Vagina (tissue), 2 donors: ENCODE results near the gene PROK2. TPM values are rescaled to one million over a fixed set of nuclear protein-coding genes. Genes with fewer than 3 reads are reported as not detected.

Source experiments
- DNase-seq, 2 donors: peaks; one replicate each; pipeline ENCODE4 v3.0.0-alpha.2; 2017; ENCODE audit errors: extremely low spot score in 2 of 2
- H3K27ac ChIP-seq: fragments of 200-600 bp; sonication (generic); one replicate; pipeline ENCODE4 v1.5.1; 2019
- H3K27me3 ChIP-seq: fragments of 200-600 bp; sonication (generic); one replicate; pipeline ENCODE4 v1.5.1; 2019
- H3K36me3 ChIP-seq, 2 donors: fragments of 200-600 bp; sonication (generic); one replicate each; pipeline ENCODE4 v1.5.1; 2017 to 2019
- H3K4me1 ChIP-seq: fragments of 200-600 bp; sonication (generic); one replicate; pipeline ENCODE4 v1.5.1; 2019
- H3K4me3 ChIP-seq, 2 donors: fragments of 200-600 bp; sonication (generic); 1 replicate in 1 of 2; 2 replicates in 1 of 2; pipeline ENCODE4 v1.5.1; 2016 to 2019
- H3K9me3 ChIP-seq: fragments of 200-600 bp; sonication (generic); one replicate; pipeline ENCODE4 v1.5.1; 2019
- POLR2A ChIP-seq, 2 donors: fragments of 450-650 bp; IDR thresholded peaks; one replicate each; pipeline ENCODE4 v1.6.1; 2017; ENCODE audit warnings: antibody characterized with exemption in 2 of 2, mild to moderate bottlenecking in 2 of 2, moderate library complexity in 2 of 2
- POLR2AphosphoS5 ChIP-seq, 2 donors: sonication (generic); formaldehyde crosslinking; IDR thresholded peaks; one replicate each; pipeline ENCODE4 v1.9.0; 2017; ENCODE audit warnings: antibody characterized with exemption in 2 of 2, mild to moderate bottlenecking in 2 of 2, low read depth in 1 of 2; ENCODE audit not compliant: insufficient read depth in 1 of 2
- intact Hi-C: fragments of 100-400 bp; cut with DNase I; formaldehyde crosslinking; loops from one replicate; pipeline ENCODE4 v1.15.1; 2023
- total RNA-seq: library from RNA; depleted of rRNA; stranded (reverse); fragments of >200 nt; gene quantifications from one replicate; pipeline ENCODE4 v1.2.3, GENCODE V29; 2016
- TF ChIP-seq, protein P1 (sequence below), 3 experiments: fragments of 450-650 bp in 2 of 3; fragments of 200-600 bp in 1 of 3; sonication (generic) in 1 of 3; IDR thresholded peaks; one replicate each; pipeline ENCODE4 v1.5.1; 2017 to 2019; ENCODE audit warnings: antibody characterized with exemption in 3 of 3, mild to moderate bottlenecking in 2 of 3, moderate library complexity in 2 of 3

PROK2 gene
- total RNA-seq, 1 donor from 2014 or later, result 0.74 TPM

DNA sequence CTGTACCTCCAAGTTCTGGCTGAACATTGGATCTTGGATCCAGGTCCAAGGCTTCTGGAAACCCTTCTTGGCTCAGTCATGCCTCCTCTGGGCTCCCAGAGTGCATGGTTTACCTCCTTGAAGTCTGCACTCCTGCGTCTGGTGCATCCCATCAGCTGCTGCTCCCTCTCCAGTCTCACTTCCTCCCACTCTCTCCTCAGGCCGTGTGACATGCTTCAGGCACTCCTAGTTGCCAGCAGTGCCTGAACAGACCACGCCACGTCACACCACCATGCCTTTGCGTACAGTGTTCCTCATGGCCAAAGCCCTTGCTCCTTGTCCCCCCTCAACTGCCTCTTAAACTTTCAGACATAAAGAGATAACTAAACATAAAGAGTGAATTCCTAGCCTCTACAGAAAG, 25.5 kb downstream of the PROK2 start:
- H3K27me3 ChIP-seq, result no peaks in the 10 kb centered on the region
- DNase-seq, result no peak
- no peak overlapping the region for H3K4me3 ChIP-seq
- TF ChIP-seq, protein P1, sequence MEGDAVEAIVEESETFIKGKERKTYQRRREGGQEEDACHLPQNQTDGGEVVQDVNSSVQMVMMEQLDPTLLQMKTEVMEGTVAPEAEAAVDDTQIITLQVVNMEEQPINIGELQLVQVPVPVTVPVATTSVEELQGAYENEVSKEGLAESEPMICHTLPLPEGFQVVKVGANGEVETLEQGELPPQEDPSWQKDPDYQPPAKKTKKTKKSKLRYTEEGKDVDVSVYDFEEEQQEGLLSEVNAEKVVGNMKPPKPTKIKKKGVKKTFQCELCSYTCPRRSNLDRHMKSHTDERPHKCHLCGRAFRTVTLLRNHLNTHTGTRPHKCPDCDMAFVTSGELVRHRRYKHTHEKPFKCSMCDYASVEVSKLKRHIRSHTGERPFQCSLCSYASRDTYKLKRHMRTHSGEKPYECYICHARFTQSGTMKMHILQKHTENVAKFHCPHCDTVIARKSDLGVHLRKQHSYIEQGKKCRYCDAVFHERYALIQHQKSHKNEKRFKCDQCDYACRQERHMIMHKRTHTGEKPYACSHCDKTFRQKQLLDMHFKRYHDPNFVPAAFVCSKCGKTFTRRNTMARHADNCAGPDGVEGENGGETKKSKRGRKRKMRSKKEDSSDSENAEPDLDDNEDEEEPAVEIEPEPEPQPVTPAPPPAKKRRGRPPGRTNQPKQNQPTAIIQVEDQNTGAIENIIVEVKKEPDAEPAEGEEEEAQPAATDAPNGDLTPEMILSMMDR (IDR thresholded peaks at IDR 0.05), result no peak
- TF ChIP-seq POLR2AphosphoS5 (IDR thresholded peaks at IDR 0.05; ENCODE audit: insufficient read depth in 1 of 2, low read depth in 1 of 2) (no peak), POLR2A (IDR thresholded peaks at IDR 0.05) (no peak)
- no peak overlapping the region for H3K27ac ChIP-seq
- H3K4me1 ChIP-seq, result peaks cover 7% of the 10 kb centered on the region
- no peaks in the 10 kb centered on the region for H3K9me3 ChIP-seq
- intact Hi-C loops, result no loop called here
- no peaks in the 10 kb centered on the region for H3K36me3 ChIP-seq

DNA sequence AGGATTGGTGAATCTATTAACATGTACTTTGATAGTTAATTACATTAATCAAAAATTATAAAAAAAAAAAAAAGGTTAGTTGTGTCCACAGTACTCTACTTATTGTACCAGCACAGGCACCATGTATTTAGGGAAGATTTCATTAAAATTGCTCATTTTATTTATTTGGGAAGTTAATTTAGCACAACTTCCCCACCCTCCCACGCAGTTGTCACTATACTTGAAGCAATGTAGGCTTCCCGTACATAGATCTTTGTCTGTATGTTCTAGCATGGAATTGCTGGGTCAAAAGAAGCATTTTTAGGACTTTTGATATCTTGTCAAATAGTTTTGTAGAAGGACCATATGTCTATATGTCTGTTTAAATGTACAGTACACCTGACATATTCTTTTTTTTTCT, 26.9 kb downstream of the PROK2 start:
- intact Hi-C loops, result no loop called here
- Histone ChIP-seq H3K4me1 (peaks cover 9% of the 10 kb centered on the region), H3K36me3 (no peaks in the 10 kb centered on the region), H3K4me3 (no peak overlapping the region), H3K27ac (no peak overlapping the region), H3K9me3 (no peaks in the 10 kb centered on the region), H3K27me3 (no peaks in the 10 kb centered on the region)
- DNase-seq, result no peak
- TF ChIP-seq POLR2A (IDR thresholded peaks at IDR 0.05), result no peak
- TF ChIP-seq POLR2AphosphoS5 (IDR thresholded peaks at IDR 0.05; ENCODE audit: insufficient read depth in 1 of 2, low read depth in 1 of 2), result no peak
- TF ChIP-seq, protein P1 (IDR thresholded peaks at IDR 0.05), result no peak

DNA sequence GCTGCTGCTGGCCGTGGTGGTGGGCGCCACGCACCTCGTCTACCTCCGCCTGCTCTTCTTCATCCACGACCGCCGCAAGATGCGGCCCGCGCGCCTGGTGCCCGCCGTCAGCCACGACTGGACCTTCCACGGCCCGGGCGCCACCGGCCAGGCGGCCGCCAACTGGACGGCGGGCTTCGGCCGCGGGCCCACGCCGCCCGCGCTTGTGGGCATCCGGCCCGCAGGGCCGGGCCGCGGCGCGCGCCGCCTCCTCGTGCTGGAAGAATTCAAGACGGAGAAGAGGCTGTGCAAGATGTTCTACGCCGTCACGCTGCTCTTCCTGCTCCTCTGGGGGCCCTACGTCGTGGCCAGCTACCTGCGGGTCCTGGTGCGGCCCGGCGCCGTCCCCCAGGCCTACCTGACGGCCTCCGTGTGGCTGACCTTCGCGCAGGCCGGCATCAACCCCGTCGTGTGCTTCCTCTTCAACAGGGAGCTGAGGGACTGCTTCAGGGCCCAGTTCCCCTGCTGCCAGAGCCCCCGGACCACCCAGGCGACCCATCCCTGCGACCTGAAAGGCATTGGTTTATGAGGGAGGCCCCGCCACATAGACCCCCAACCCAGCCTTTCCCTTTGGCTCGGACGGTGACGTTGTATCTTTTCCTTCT, 30.2 kb downstream of the PROK2 start:
- DNase-seq, result no peak
- H3K27me3 ChIP-seq, result peaks cover 5% of the 10 kb centered on the region
- H3K9me3 ChIP-seq, result no peaks in the 10 kb centered on the region
- H3K27ac ChIP-seq, result no peak overlapping the region
- intact Hi-C loops, result no loop called here
- peak overlapping the region; percentile 35 to 74 for H3K4me3 ChIP-seq
- no peaks in the 10 kb centered on the region for H3K36me3 ChIP-seq
- H3K4me1 ChIP-seq, result peaks cover 12% of the 10 kb centered on the region
- TF ChIP-seq POLR2AphosphoS5 (IDR thresholded peaks at IDR 0.05; ENCODE audit: insufficient read depth in 1 of 2, low read depth in 1 of 2), result no peak
- TF ChIP-seq POLR2A (IDR thresholded peaks at IDR 0.05), result no peak
- TF ChIP-seq, protein P1 (IDR thresholded peaks at IDR 0.05), result no peak

DNA sequence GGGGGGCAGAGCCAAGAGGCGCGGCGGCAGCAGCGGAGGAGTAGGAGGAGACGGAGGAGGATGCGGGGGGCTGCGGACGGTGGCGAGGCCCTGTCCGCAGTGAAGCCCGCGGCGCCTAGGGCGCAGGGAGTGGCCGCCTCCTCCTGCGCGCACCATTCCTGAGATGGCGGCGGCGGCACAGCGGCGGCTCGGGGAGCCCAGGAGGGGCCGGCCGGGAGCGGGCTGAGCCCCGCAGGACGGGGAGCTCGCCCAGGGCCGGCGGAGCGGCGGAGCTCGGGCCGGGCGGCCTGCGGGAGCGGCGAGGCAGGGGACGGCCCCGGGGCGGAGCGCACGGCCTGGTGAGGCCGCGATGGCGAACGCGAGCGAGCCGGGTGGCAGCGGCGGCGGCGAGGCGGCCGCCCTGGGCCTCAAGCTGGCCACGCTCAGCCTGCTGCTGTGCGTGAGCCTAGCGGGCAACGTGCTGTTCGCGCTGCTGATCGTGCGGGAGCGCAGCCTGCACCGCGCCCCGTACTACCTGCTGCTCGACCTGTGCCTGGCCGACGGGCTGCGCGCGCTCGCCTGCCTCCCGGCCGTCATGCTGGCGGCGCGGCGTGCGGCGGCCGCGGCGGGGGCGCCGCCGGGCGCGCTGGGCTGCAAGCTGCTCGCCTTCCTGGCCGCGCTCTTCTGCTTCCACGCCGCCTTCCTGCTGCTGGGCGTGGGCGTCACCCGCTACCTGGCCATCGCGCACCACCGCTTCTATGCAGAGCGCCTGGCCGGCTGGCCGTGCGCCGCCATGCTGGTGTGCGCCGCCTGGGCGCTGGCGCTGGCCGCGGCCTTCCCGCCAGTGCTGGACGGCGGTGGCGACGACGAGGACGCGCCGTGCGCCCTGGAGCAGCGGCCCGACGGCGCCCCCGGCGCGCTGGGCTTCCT, 31.0 kb downstream of the PROK2 start, which contains the start of gene GPR27:
TSS of gene GPR27 (plus strand) at position 155 of the 909 bp plus-strand sequence. CDS start at position 350, 195 bp downstream.
- Histone ChIP-seq H3K4me3 (peak within 1 kb of the TSS; percentile 35 to 74), H3K9me3 (no peaks in the 10 kb centered on the region), H3K36me3 (no peaks in the 10 kb centered on the region), H3K27me3 (peaks cover 5% of the 10 kb centered on the region), H3K27ac (no peak within 1 kb of the TSS), H3K4me1 (peaks cover 12% of the 10 kb centered on the region)
- TF ChIP-seq, protein P1 (IDR thresholded peaks at IDR 0.05), result no peak
- no peak for TF ChIP-seq POLR2AphosphoS5 (IDR thresholded peaks at IDR 0.05; ENCODE audit: insufficient read depth in 1 of 2, low read depth in 1 of 2)
- no peak for TF ChIP-seq POLR2A (IDR thresholded peaks at IDR 0.05)
- intact Hi-C loops, result no loop called here
- DNase-seq, result no peak
